ENCODE measurements around the gene PPP2R5E.

PPP2R5E gene

DNA sequence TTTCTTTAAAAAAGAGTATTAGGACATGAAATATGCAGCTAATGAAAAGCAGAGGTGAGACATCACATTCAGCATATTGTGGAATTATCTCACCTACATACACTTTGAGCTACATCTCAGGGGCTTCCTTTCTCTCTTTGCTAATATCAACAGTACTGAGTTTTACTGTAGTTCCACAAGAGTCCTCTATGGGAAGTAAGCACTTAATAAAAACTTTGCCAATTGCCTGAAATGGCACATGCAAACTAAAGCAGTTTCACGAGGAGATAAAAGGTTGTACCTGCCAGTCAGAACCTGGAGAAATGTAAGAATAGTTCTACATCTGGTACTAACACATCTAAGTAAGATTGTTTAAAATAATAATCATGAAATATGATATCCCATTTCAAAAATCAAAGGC, 150.9 kb downstream of the PPP2R5E start:
- H3K9me3 ChIP-seq (ENCODE audit: severe bottlenecking): no peaks in the 10 kb centered on the region
- H3K27ac ChIP-seq (ENCODE audit: poor library complexity, severe bottlenecking): no peak overlapping the region
- no peak for ATAC-seq (ENCODE audit: low read depth)
- H3K4me3 ChIP-seq (ENCODE audit: severe bottlenecking): no peak overlapping the region
- TF ChIP-seq, protein P1, sequence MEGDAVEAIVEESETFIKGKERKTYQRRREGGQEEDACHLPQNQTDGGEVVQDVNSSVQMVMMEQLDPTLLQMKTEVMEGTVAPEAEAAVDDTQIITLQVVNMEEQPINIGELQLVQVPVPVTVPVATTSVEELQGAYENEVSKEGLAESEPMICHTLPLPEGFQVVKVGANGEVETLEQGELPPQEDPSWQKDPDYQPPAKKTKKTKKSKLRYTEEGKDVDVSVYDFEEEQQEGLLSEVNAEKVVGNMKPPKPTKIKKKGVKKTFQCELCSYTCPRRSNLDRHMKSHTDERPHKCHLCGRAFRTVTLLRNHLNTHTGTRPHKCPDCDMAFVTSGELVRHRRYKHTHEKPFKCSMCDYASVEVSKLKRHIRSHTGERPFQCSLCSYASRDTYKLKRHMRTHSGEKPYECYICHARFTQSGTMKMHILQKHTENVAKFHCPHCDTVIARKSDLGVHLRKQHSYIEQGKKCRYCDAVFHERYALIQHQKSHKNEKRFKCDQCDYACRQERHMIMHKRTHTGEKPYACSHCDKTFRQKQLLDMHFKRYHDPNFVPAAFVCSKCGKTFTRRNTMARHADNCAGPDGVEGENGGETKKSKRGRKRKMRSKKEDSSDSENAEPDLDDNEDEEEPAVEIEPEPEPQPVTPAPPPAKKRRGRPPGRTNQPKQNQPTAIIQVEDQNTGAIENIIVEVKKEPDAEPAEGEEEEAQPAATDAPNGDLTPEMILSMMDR (IDR thresholded peaks at IDR 0.05; ENCODE audit: poor library complexity, severe bottlenecking): no peak
- H3K4me1 ChIP-seq (ENCODE audit: insufficient read depth, poor library complexity, severe bottlenecking): peaks cover 6% of the 10 kb centered on the region
- peaks cover 59% of the 10 kb centered on the region for H3K36me3 ChIP-seq (ENCODE audit: low read depth)
- H3K27me3 ChIP-seq (ENCODE audit: insufficient read depth, poor library complexity, severe bottlenecking): no peaks in the 10 kb centered on the region
- DNase-seq (ENCODE audit: low spot score): no peak

DNA sequence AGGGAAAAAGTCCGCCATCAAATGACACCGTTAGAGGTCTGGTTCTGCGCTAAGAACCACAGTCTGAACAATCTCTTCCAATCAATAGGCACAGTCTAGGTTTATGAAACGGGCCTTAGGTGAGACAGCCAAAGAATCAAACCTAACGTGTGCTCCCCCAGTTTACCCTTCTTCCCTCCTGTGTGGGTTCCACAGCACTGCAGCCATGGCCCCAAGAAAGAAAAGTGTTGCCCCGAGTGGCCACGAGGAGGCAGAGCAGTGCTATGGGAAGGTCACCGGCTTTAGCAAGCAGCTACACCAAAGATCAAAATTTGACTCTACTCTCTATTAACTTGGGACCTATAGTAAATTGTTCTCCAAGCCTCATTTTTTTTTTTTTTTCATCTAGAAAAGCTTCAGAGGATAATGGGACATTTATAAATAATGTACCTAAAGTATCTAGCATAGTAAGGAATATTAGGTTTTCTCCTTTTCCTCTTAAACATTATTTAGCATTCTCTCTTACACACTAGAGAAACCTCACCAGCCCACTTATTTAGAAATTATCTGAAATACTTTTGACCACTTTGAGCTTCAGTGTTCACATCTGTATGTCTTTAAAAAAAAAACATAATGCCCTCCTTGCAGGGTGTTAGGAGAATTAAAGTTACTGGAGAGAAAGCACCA, 154.3 kb downstream of the PPP2R5E start:
- ATAC-seq (ENCODE audit: low read depth): peak; percentile 88
- no peaks in the 10 kb centered on the region for H3K9me3 ChIP-seq (ENCODE audit: severe bottlenecking)
- TF ChIP-seq, protein P1 (IDR thresholded peaks at IDR 0.05; ENCODE audit: poor library complexity, severe bottlenecking): peak; percentile 92
- no peaks in the 10 kb centered on the region for H3K4me1 ChIP-seq (ENCODE audit: insufficient read depth, poor library complexity, severe bottlenecking)
- no peaks in the 10 kb centered on the region for H3K27me3 ChIP-seq (ENCODE audit: insufficient read depth, poor library complexity, severe bottlenecking)
- no peak for DNase-seq (ENCODE audit: low spot score)
- H3K36me3 ChIP-seq (ENCODE audit: low read depth): peaks cover 71% of the 10 kb centered on the region
- no peak overlapping the region for H3K27ac ChIP-seq (ENCODE audit: poor library complexity, severe bottlenecking)
- no peak overlapping the region for H3K4me3 ChIP-seq (ENCODE audit: severe bottlenecking)

DNA sequence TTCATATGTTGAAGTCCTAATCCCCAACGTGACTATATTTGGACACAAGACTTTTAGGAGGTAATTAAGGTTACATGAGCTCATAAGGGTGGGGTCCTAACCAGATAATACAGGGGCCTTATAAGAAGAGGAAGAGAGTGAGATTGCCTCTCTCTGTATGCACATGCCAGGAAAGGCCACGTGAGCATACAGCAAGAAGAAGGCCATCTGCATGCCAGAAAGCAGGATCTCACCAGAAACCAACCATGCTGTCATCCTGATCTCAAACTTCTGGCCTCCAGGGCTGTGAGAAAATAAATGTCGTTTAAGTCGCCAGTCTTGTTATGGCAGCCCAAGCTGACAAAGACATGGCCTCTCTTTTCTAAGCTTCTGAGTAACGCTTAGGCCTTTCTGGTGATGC, 155.5 kb downstream of the PPP2R5E start:
- H3K36me3 ChIP-seq (ENCODE audit: low read depth): peaks cover 69% of the 10 kb centered on the region
- H3K4me1 ChIP-seq (ENCODE audit: insufficient read depth, poor library complexity, severe bottlenecking): no peaks in the 10 kb centered on the region
- no peak for DNase-seq (ENCODE audit: low spot score)
- H3K27ac ChIP-seq (ENCODE audit: poor library complexity, severe bottlenecking): no peak overlapping the region
- no peaks in the 10 kb centered on the region for H3K9me3 ChIP-seq (ENCODE audit: severe bottlenecking)
- H3K4me3 ChIP-seq (ENCODE audit: severe bottlenecking): no peak overlapping the region
- ATAC-seq (ENCODE audit: low read depth): no peak
- TF ChIP-seq, protein P1 (IDR thresholded peaks at IDR 0.05; ENCODE audit: poor library complexity, severe bottlenecking): no peak
- no peaks in the 10 kb centered on the region for H3K27me3 ChIP-seq (ENCODE audit: insufficient read depth, poor library complexity, severe bottlenecking)

DNA sequence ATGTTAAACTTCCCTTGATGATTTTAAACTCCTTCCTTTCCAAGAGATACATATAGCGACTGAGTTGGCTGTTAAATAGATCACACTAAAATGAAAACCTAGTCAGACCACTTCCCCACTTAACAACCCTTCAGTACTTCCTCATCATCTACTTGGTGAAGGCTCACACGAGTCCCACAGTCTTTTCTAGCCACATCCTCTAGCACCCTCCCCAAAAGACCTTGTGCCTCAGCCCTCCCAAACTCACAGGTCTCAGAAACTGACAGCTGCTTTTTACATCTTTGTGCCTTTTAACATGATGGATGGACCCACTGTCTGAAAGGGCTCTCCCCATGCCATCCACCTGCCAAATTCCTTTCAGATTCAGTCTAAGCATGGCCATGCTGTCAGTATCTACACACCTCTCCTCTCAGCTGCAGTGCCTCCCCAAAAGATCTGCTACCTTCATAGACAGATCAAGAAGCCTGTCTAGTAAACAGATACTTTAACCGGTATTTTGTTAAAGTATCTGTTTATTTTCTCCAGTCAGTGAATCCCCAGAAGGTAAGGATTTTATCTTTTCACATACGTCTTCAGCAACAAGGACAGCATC, 159.3 kb downstream of the PPP2R5E start:
- Histone ChIP-seq H3K9me3 (ENCODE audit: severe bottlenecking) (no peaks in the 10 kb centered on the region), H3K4me3 (ENCODE audit: severe bottlenecking) (no peak overlapping the region), H3K27ac (ENCODE audit: poor library complexity, severe bottlenecking) (no peak overlapping the region), H3K27me3 (ENCODE audit: insufficient read depth, poor library complexity, severe bottlenecking) (no peaks in the 10 kb centered on the region), H3K4me1 (ENCODE audit: insufficient read depth, poor library complexity, severe bottlenecking) (no peaks in the 10 kb centered on the region), H3K36me3 (ENCODE audit: low read depth) (peaks cover 70% of the 10 kb centered on the region)
- no peak for DNase-seq (ENCODE audit: low spot score)
- TF ChIP-seq, protein P1 (IDR thresholded peaks at IDR 0.05; ENCODE audit: poor library complexity, severe bottlenecking): no peak
- no peak for ATAC-seq (ENCODE audit: low read depth)

DNA sequence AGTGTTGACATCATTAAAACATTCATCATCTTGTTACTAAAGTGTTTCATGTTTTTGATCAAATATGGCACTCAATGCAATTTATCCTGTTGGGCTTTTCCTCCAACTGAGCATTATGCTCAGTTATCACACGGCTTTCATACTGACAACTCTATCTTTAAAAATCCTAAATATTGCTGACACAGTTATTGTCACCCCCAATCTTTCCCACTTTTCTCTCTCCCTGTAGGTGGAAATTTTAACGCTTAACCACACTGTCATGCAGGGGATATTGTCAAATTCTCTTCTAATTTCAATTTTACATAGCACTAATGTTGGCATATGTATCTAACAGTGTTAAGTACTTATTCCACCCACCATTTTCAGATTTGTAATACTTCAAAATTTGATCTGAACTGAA, 164.7 kb downstream of the PPP2R5E start:
- H3K27me3 ChIP-seq (ENCODE audit: insufficient read depth, poor library complexity, severe bottlenecking): no peaks in the 10 kb centered on the region
- H3K4me3 ChIP-seq (ENCODE audit: severe bottlenecking): no peak overlapping the region
- H3K4me1 ChIP-seq (ENCODE audit: insufficient read depth, poor library complexity, severe bottlenecking): peaks cover 13% of the 10 kb centered on the region
- H3K36me3 ChIP-seq (ENCODE audit: low read depth): peaks cover 57% of the 10 kb centered on the region
- H3K9me3 ChIP-seq (ENCODE audit: severe bottlenecking): no peaks in the 10 kb centered on the region
- H3K27ac ChIP-seq (ENCODE audit: poor library complexity, severe bottlenecking): no peak overlapping the region
- ATAC-seq (ENCODE audit: low read depth) (no peak), DNase-seq (ENCODE audit: low spot score) (no peak)
- TF ChIP-seq, protein P1 (IDR thresholded peaks at IDR 0.05; ENCODE audit: poor library complexity, severe bottlenecking): no peak
